Ovary (tissue), 3 donors: ENCODE results near the gene NEK11.

Experiments used
- EP300 ChIP-seq: sonication (generic); formaldehyde crosslinking; IDR thresholded peaks from one replicate; pipeline ENCODE4 v1.6.1; 2017; ENCODE audit warnings: antibody characterized with exemption
- POLR2A ChIP-seq: fragments of 450-650 bp; IDR thresholded peaks from one replicate; pipeline ENCODE4 v1.6.1; 2017; ENCODE audit warnings: antibody characterized with exemption, mild to moderate bottlenecking, moderate library complexity
- TF ChIP-seq, protein P1 (sequence below), 3 donors: fragments of 450-650 bp in 2 of 3; fragments of 200-600 bp in 1 of 3; IDR thresholded peaks; one replicate each; pipeline versions ENCODE4 v1.5.1 to v1.8.0; 2016 to 2022; ENCODE audit warnings: antibody characterized with exemption in 3 of 3, mild to moderate bottlenecking in 1 of 3
- donor health status: DM: no; HTN: no; CAD: no.

DNA sequence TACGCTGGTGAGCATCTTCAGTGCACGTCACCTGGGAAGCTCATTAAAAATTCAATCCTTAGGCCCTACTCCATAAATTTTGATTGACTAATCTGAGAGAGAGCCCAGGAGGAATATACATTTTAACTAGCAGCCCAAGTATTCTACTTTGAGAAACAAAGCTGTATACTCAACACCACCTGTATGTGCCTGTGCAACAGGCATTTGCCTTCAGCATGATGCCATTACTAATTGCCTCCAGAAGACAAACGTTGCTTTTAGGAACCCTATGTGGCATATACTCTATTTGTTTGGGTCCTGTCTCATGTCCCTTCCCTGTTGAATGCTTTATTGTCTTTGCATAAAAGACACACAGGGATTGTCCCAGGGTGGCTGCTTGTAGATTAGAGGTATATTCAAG lies 7.7 kb upstream of the NEK11 start:
- TF ChIP-seq, protein P1, sequence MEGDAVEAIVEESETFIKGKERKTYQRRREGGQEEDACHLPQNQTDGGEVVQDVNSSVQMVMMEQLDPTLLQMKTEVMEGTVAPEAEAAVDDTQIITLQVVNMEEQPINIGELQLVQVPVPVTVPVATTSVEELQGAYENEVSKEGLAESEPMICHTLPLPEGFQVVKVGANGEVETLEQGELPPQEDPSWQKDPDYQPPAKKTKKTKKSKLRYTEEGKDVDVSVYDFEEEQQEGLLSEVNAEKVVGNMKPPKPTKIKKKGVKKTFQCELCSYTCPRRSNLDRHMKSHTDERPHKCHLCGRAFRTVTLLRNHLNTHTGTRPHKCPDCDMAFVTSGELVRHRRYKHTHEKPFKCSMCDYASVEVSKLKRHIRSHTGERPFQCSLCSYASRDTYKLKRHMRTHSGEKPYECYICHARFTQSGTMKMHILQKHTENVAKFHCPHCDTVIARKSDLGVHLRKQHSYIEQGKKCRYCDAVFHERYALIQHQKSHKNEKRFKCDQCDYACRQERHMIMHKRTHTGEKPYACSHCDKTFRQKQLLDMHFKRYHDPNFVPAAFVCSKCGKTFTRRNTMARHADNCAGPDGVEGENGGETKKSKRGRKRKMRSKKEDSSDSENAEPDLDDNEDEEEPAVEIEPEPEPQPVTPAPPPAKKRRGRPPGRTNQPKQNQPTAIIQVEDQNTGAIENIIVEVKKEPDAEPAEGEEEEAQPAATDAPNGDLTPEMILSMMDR (IDR thresholded peaks at IDR 0.05): no peak
- TF ChIP-seq POLR2A: no peak
- no peak for TF ChIP-seq EP300
